Astrocyte (in vitro differentiated cells and primary cell): Measurements from ENCODE around the gene PRRT1. TPM values are rescaled to one million over a fixed set of nuclear protein-coding genes. Genes with fewer than 3 reads are reported as not detected.

Experiments
- DNase-seq: peaks from one replicate; pipeline ENCODE4 v3.0.0-alpha.2; 2010; ENCODE audit warnings: low read depth
- FAIRE-seq: peaks from 2 replicates; lab custom pipeline; 2011; peaks lifted over from hg19 to GRCh38; lab: Jason Lieb, UNC
- H2AFZ ChIP-seq: 2 replicates; pipeline ENCODE4 v1.6.0; 2012; ENCODE audit warnings: low read depth, low read length, inconsistent platforms
- H3K27ac ChIP-seq: 2 replicates; pipeline ENCODE4 v1.5.1; 2011; ENCODE audit warnings: low read depth, low read length, inconsistent platforms
- H3K27me3 ChIP-seq: 2 replicates; pipeline ENCODE4 v1.6.0; 2011; ENCODE audit warnings: low read length, inconsistent platforms; ENCODE audit not compliant: insufficient read depth
- H3K36me3 ChIP-seq: 2 replicates; pipeline ENCODE4 v1.5.1; 2011; ENCODE audit warnings: low read length, inconsistent platforms; ENCODE audit not compliant: insufficient read depth
- H3K4me1 ChIP-seq: 2 replicates; pipeline ENCODE4 v1.5.1; 2011; ENCODE audit warnings: low read length, inconsistent platforms; ENCODE audit not compliant: insufficient read depth
- H3K4me2 ChIP-seq: 2 replicates; pipeline ENCODE4 v1.6.0; 2012; ENCODE audit warnings: low read length, inconsistent platforms
- H3K4me3 ChIP-seq: 2 replicates; pipeline ENCODE4 v1.5.1; 2011; ENCODE audit warnings: low read depth, mild to moderate bottlenecking, low read length, inconsistent platforms; ENCODE audit not compliant: insufficient read depth
- H3K79me2 ChIP-seq: 2 replicates; pipeline ENCODE4 v1.6.0; 2012; ENCODE audit warnings: mild to moderate bottlenecking, low read length, inconsistent platforms; ENCODE audit not compliant: insufficient read depth
- H3K9ac ChIP-seq: 2 replicates; pipeline ENCODE4 v1.6.0; 2012; ENCODE audit warnings: mild to moderate bottlenecking, low read length, inconsistent platforms
- H3K9me3 ChIP-seq: 2 replicates; pipeline ENCODE4 v1.5.1; 2012; ENCODE audit warnings: low read depth, mild to moderate bottlenecking, low read length, inconsistent platforms; ENCODE audit not compliant: insufficient read depth
- H4K20me1 ChIP-seq: 2 replicates; pipeline ENCODE4 v1.6.0; 2012; ENCODE audit warnings: low read length, inconsistent platforms; ENCODE audit not compliant: insufficient read depth
- H3K27ac Mint-ChIP-seq: one replicate; pipeline ENCODE4 v1.8.0; 2021; ENCODE audit warnings: mild to moderate bottlenecking, mixed read lengths; ENCODE audit not compliant: unreplicated experiment
- H3K27me3 Mint-ChIP-seq: one replicate; pipeline ENCODE4 v1.8.0; 2021; ENCODE audit warnings: low read depth, mixed read lengths; ENCODE audit not compliant: unreplicated experiment
- H3K36me3 Mint-ChIP-seq: one replicate; pipeline ENCODE4 v1.8.0; 2021; ENCODE audit warnings: low read depth, mixed read lengths; ENCODE audit not compliant: unreplicated experiment
- H3K4me1 Mint-ChIP-seq: one replicate; pipeline ENCODE4 v1.8.0; 2021; ENCODE audit warnings: low read depth, mixed read lengths; ENCODE audit not compliant: unreplicated experiment
- H3K4me3 Mint-ChIP-seq: one replicate; pipeline ENCODE4 v1.8.0; 2021; ENCODE audit warnings: mild to moderate bottlenecking, moderate library complexity, mixed read lengths; ENCODE audit not compliant: unreplicated experiment
- H3K9me3 Mint-ChIP-seq: one replicate; pipeline ENCODE4 v1.8.0; 2021; ENCODE audit warnings: mild to moderate bottlenecking, mixed read lengths; ENCODE audit not compliant: unreplicated experiment
- EZH2 ChIP-seq: IDR thresholded peaks from 2 replicates; pipeline ENCODE4 v1.6.1; 2012; ENCODE audit warnings: mild to moderate bottlenecking, low read length, inconsistent platforms; ENCODE audit not compliant: insufficient read depth
- total RNA-seq: library from RNA; stranded (reverse); gene quantifications from 2 replicates; pipeline ENCODE4 v1.2.1, GENCODE V29; 2021
- TF ChIP-seq, protein P1 (sequence below): IDR thresholded peaks from 2 replicates; pipeline ENCODE4 v1.5.1; 2011; ENCODE audit warnings: low read depth, mild to moderate bottlenecking, inconsistent platforms, low read length, moderate library complexity; ENCODE audit not compliant: insufficient read depth

PRRT1 gene
- total RNA-seq, 1 donor from 2014 or later: 0.45 TPM

DNA sequence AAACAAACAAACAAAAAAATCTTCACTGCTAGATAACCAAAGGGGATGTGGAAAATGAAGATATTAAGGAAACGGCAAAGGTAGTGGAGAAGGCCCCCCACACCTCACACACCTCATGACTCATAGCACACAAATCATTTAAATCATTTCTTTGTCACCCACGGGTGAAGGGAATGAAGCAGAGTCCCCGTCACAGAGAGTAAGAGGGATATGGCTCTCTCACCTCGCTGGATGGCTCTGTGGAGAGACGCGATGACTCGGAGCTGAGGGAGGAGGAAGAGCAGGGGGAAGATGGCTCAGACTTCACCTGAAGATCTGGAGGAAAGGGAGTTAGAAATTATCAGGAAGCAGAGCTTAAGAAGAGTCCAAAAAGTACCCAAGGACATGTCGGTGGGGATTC is 24.9 kb downstream of the PRRT1 start:
- Histone ChIP-seq H3K4me3 (peak overlapping the region; percentile 98), H3K4me2 (peak overlapping the region; percentile 99), H3K9ac (peak overlapping the region; percentile 98), H3K4me1 (peaks cover 24% of the 10 kb centered on the region), H2AFZ (peak overlapping the region; percentile 85), H3K36me3 (no peaks in the 10 kb centered on the region), H3K27me3 (no peaks in the 10 kb centered on the region), H3K27ac (peak overlapping the region; percentile 92), H4K20me1 (peaks cover 9% of the 10 kb centered on the region), H3K79me2 (peaks cover 41% of the 10 kb centered on the region), H3K9me3 (no peaks in the 10 kb centered on the region)
- peaks cover 18% of the 10 kb centered on the region for H3K4me1 Mint-ChIP-seq
- DNase-seq (no peak), FAIRE-seq (no peak)
- H3K4me3 Mint-ChIP-seq: peak overlapping the region; percentile 98
- TF ChIP-seq, protein P1, sequence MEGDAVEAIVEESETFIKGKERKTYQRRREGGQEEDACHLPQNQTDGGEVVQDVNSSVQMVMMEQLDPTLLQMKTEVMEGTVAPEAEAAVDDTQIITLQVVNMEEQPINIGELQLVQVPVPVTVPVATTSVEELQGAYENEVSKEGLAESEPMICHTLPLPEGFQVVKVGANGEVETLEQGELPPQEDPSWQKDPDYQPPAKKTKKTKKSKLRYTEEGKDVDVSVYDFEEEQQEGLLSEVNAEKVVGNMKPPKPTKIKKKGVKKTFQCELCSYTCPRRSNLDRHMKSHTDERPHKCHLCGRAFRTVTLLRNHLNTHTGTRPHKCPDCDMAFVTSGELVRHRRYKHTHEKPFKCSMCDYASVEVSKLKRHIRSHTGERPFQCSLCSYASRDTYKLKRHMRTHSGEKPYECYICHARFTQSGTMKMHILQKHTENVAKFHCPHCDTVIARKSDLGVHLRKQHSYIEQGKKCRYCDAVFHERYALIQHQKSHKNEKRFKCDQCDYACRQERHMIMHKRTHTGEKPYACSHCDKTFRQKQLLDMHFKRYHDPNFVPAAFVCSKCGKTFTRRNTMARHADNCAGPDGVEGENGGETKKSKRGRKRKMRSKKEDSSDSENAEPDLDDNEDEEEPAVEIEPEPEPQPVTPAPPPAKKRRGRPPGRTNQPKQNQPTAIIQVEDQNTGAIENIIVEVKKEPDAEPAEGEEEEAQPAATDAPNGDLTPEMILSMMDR: no peak
- TF ChIP-seq EZH2: no peak
- H3K27ac Mint-ChIP-seq: peak overlapping the region; percentile 48
- no peaks in the 10 kb centered on the region for H3K9me3 Mint-ChIP-seq
- H3K27me3 Mint-ChIP-seq: no peaks in the 10 kb centered on the region
- peaks cover 15% of the 10 kb centered on the region for H3K36me3 Mint-ChIP-seq

DNA sequence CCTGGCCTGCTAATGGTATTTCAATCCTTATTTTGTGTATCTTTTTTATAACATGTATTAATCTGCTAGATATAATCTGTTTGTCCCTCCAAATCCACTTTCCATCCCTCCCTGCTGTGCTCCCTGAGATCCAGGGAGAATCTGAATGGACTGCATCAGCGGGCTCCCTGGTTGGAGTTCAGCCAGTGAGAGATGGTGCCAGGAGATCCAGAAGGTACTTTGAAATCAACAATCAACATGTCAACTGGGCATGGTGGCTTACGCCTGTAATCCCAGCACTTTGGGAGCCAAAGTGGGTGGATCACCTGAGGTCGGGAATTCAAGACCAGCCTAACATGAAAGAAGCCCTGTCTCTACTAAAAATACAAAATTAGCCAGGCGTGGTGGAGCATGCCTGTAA is 28.1 kb downstream of the PRRT1 start:
- no peak overlapping the region for H3K4me2 ChIP-seq
- TF ChIP-seq, protein P1: no peak
- no peak for TF ChIP-seq EZH2
- H4K20me1 ChIP-seq: peaks cover 17% of the 10 kb centered on the region
- H3K4me1 ChIP-seq: peaks cover 15% of the 10 kb centered on the region
- peaks cover 3% of the 10 kb centered on the region for H3K36me3 ChIP-seq
- Mint-ChIP-seq H3K27me3 (no peaks in the 10 kb centered on the region), H3K36me3 (peaks cover 18% of the 10 kb centered on the region), H3K9me3 (no peaks in the 10 kb centered on the region), H3K4me1 (peaks cover 13% of the 10 kb centered on the region), H3K4me3 (no peak overlapping the region), H3K27ac (no peak overlapping the region)
- DNase-seq: no peak
- no peaks in the 10 kb centered on the region for H3K27me3 ChIP-seq
- H3K9me3 ChIP-seq: no peaks in the 10 kb centered on the region
- FAIRE-seq: no peak
- no peak overlapping the region for H3K9ac ChIP-seq
- no peak overlapping the region for H2AFZ ChIP-seq
- H3K4me3 ChIP-seq: no peak overlapping the region
- peaks cover 30% of the 10 kb centered on the region for H3K79me2 ChIP-seq
- H3K27ac ChIP-seq: no peak overlapping the region

DNA sequence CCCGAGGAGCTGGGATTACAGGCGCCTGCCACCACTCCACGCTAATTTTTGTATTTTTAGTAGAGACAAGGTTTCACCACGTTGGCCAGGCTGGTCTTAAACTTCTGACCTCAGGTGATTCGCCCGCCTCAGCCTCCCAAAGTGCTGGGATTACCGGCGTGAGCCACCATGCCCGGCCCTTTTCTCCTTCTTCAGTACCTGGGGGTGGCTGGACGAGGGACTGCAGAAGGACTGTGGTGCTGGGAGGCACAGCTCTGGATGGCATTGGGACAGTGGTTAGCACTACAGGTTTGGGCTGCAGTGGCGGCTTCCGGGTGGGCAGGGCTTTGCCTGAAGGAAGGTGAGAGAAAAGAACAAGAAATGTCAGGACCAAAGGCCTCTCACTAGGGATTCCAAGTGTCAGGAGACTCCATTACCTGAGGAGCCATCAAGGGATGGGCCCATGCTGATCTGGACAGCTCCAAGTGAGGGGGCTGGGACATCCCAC is 31.1 kb downstream of the PRRT1 start:
- H3K79me2 ChIP-seq: peaks cover 5% of the 10 kb centered on the region
- FAIRE-seq: no peak
- Mint-ChIP-seq H3K27me3 (no peaks in the 10 kb centered on the region), H3K9me3 (no peaks in the 10 kb centered on the region), H3K27ac (no peak overlapping the region), H3K4me1 (no peaks in the 10 kb centered on the region), H3K36me3 (peaks cover 22% of the 10 kb centered on the region), H3K4me3 (no peak overlapping the region)
- peaks cover 3% of the 10 kb centered on the region for H3K4me1 ChIP-seq
- H2AFZ ChIP-seq: no peak overlapping the region
- no peak overlapping the region for H3K4me2 ChIP-seq
- no peak for DNase-seq
- H3K36me3 ChIP-seq: peaks cover 20% of the 10 kb centered on the region
- H3K27ac ChIP-seq: no peak overlapping the region
- H3K9ac ChIP-seq: no peak overlapping the region
- H3K4me3 ChIP-seq: no peak overlapping the region
- H3K9me3 ChIP-seq: no peaks in the 10 kb centered on the region
- no peaks in the 10 kb centered on the region for H3K27me3 ChIP-seq
- H4K20me1 ChIP-seq: peaks cover 24% of the 10 kb centered on the region
- TF ChIP-seq, protein P1: no peak
- TF ChIP-seq EZH2: no peak
